Tibial nerve (tissue), 3 donors: Measurements from ENCODE around the gene GALNTL6.

Experiments
- POLR2A ChIP-seq, 2 donors: fragments of 450-650 bp; IDR thresholded peaks; one replicate each; pipeline ENCODE4 v1.6.1; 2017; ENCODE audit warnings: antibody characterized with exemption in 2 of 2, mild to moderate bottlenecking in 2 of 2, moderate library complexity in 2 of 2
- TF ChIP-seq, protein P1 (sequence below), 5 experiments: fragments of 200-600 bp in 3 of 5; fragments of 450-650 bp in 2 of 5; sonication (generic) in 3 of 5; IDR thresholded peaks; one replicate each; pipeline ENCODE4 v1.5.1; 2016 to 2019; ENCODE audit warnings: antibody characterized with exemption in 5 of 5, mild to moderate bottlenecking in 3 of 5, moderate library complexity in 2 of 5

DNA sequence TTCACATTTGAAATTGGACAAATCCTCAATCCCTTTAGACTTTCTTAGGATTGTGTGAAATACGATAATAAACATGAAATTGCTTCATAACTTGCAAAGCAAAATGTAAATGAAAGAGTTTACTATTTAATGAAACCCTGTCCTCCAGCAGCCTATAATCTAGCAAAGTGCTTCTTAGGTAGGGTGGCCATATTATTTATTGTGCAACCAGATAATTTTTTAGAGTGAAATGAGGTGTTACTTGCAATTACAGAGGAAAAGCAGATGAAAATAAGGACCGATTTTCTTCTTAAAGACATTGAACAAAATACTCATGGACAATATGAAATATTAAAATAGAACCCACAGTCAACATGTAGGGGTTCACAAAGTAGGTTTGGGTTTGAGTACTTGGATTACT, 1239.2 kb downstream of the GALNTL6 start:
- TF ChIP-seq, protein P1, sequence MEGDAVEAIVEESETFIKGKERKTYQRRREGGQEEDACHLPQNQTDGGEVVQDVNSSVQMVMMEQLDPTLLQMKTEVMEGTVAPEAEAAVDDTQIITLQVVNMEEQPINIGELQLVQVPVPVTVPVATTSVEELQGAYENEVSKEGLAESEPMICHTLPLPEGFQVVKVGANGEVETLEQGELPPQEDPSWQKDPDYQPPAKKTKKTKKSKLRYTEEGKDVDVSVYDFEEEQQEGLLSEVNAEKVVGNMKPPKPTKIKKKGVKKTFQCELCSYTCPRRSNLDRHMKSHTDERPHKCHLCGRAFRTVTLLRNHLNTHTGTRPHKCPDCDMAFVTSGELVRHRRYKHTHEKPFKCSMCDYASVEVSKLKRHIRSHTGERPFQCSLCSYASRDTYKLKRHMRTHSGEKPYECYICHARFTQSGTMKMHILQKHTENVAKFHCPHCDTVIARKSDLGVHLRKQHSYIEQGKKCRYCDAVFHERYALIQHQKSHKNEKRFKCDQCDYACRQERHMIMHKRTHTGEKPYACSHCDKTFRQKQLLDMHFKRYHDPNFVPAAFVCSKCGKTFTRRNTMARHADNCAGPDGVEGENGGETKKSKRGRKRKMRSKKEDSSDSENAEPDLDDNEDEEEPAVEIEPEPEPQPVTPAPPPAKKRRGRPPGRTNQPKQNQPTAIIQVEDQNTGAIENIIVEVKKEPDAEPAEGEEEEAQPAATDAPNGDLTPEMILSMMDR (IDR thresholded peaks at IDR 0.05), result no peak
- TF ChIP-seq POLR2A (IDR thresholded peaks at IDR 0.05), result no peak
